GM12801 (cell line): Measurements from ENCODE around the gene DENND1B.

Source experiments
- TF ChIP-seq, protein P1 (sequence below): IDR thresholded peaks from one replicate; pipeline ENCODE4 v1.5.1; 2011; ENCODE audit warnings: control low read depth; ENCODE audit not compliant: insufficient read length; ENCODE audit errors: extremely low read depth

Gene DENND1B

GRCh38 chr1:197544553-197544952 lies 230.7 kb downstream of the DENND1B start:
- TF ChIP-seq, protein P1, sequence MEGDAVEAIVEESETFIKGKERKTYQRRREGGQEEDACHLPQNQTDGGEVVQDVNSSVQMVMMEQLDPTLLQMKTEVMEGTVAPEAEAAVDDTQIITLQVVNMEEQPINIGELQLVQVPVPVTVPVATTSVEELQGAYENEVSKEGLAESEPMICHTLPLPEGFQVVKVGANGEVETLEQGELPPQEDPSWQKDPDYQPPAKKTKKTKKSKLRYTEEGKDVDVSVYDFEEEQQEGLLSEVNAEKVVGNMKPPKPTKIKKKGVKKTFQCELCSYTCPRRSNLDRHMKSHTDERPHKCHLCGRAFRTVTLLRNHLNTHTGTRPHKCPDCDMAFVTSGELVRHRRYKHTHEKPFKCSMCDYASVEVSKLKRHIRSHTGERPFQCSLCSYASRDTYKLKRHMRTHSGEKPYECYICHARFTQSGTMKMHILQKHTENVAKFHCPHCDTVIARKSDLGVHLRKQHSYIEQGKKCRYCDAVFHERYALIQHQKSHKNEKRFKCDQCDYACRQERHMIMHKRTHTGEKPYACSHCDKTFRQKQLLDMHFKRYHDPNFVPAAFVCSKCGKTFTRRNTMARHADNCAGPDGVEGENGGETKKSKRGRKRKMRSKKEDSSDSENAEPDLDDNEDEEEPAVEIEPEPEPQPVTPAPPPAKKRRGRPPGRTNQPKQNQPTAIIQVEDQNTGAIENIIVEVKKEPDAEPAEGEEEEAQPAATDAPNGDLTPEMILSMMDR = no peak

DNA sequence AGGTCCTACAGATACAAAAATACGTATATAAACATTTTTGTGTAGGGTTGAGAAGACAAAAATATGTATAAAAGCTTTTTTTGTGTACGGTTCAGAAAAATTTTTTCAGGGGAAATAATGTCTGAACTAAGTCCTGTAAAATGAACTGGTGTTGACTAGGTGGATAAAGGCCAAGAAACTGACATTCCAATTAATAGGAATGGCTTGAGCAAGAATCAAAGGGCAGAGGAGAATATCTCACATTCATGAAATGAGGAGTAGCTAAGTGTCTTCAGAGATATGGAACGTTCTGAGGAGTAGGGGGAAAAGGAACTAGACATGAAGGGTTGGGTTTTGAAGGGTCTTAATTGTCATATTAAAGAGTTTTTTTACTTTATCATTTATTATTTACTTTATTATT lies 231.2 kb downstream of the DENND1B start:
- TF ChIP-seq, protein P1 = no peak

DNA sequence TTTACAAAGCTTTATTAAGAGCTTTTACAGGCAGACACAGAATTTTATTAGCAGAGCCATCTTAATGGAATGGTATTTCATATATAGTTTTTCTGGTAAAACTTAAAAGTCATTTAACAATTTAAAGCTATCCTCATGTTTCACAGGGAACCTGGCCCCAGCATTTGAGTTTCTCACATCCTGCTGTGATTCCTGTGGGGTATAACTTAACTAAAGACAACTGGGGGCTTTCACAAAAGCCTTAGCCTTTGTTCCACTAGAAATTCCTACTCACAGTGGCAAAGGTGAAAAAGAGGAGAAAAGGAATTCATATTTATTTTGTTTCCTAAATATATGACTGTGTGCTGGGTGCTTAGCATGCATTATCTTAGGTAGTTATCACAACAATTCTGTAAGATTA lies 233.9 kb downstream of the DENND1B start:
- TF ChIP-seq, protein P1 = no peak

- TF ChIP-seq, protein P1 = no peak
Observed at GRCh38 chr1:197526736-197527371, 248.4 kb downstream of the DENND1B start.

DNA sequence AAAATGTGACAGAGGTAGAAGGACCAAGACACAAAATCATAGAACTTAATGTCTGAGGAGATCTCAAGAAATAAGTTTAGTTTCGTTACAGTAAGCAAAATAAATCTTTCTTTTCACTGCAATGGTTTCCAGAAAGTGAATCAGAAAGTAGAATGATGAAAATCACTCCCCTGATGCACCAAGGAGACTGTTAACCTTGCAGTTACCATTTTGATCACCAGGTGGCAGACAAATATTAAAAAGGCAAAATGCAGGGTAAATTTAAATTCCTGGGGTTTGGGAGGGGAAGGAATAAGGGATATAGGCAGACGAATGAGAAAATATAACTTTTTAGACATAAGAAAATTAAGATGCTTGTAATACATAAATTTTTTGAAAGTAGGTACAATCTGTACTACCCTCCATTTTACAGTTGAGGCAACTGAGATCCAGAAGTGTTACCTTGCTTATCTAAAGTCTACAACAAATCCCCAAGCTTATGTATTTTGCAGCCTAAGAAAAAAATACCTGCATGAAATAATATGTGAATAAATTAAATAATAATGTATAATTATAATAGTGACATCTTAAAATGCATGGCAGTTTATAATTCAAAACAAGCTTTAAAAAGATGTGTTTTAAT lies 254.1 kb downstream of the DENND1B start:
- TF ChIP-seq, protein P1 = peak; percentile 33

DNA sequence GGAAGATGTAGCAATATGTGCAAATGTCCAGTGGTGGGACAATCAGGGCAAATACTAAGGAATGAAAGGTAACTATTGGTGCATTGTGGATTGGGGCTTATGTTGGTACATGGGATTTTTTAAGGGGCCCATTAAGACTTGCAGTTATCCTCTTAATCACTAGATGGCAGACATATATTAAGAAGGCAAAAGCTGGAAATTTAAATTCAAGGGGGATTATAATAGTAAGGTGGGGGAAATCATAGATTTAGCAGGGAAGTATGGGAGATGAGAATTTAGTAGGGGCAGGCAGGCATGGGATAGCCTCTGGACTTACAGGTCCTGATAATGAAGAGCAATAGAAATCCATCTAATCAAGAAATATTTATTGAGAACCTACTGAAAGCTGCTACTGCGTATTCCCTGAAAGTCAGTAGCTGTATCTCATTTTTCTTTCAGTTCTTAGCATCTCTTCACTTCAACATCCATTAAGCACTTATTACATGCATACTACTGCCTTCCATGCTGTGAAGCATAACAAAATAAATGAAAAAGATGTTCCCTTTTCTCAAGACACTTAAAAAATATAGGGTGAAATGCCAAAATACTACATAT lies 255.4 kb downstream of the DENND1B start:
- TF ChIP-seq, protein P1 = no peak

- TF ChIP-seq, protein P1 = no peak
Observed at GRCh38 chr1:197515421-197515820, 259.9 kb downstream of the DENND1B start.
